Endothelial cell (in vitro differentiated cells): ENCODE results near the gene MVB12B. TPM values are rescaled to one million over a fixed set of nuclear protein-coding genes. Genes with fewer than 3 reads are reported as not detected.

Source experiments
- DNase-seq: peaks from one replicate; pipeline ENCODE4 v3.0.0; 2021; ENCODE audit warnings: low spot score
- H3K27ac Mint-ChIP-seq: one replicate; pipeline ENCODE4 v1.8.0; 2021; ENCODE audit warnings: mixed read lengths, inconsistent platforms; ENCODE audit not compliant: unreplicated experiment
- H3K27me3 Mint-ChIP-seq: one replicate; pipeline ENCODE4 v1.8.0; 2021; ENCODE audit warnings: mild to moderate bottlenecking, moderate library complexity, mixed read lengths, inconsistent platforms; ENCODE audit not compliant: unreplicated experiment
- H3K36me3 Mint-ChIP-seq: one replicate; pipeline ENCODE4 v1.8.0; 2021; ENCODE audit warnings: mild to moderate bottlenecking, low read depth, mixed read lengths, inconsistent platforms; ENCODE audit not compliant: unreplicated experiment
- H3K4me1 Mint-ChIP-seq: one replicate; pipeline ENCODE4 v1.8.0; 2021; ENCODE audit warnings: mild to moderate bottlenecking, mixed read lengths, inconsistent platforms; ENCODE audit not compliant: unreplicated experiment
- H3K4me3 Mint-ChIP-seq: one replicate; pipeline ENCODE4 v1.8.0; 2021; ENCODE audit warnings: mild to moderate bottlenecking, mixed read lengths, inconsistent platforms; ENCODE audit not compliant: unreplicated experiment
- H3K9me3 Mint-ChIP-seq: one replicate; pipeline ENCODE4 v1.8.0; 2021; ENCODE audit warnings: mixed read lengths, inconsistent platforms; ENCODE audit not compliant: unreplicated experiment
- CTCF ChIP-seq: fragments of 200-600 bp; sonication (generic); IDR thresholded peaks from one replicate; pipeline ENCODE4 v1.5.0; 2021; ENCODE audit warnings: antibody characterized with exemption; ENCODE audit not compliant: unreplicated experiment
- total RNA-seq: library from RNA; stranded (reverse); fragmentation: NEBNext Ultra II Directional; extraction: Animal tissue kit (Norgen Biotek cat#: 25700); gene quantifications from one replicate; pipeline ENCODE4 v1.2.1, GENCODE V29; 2021; ENCODE audit not compliant: unreplicated experiment

The MVB12B gene
- total RNA-seq, 1 donor from 2014 or later, result 18.8 TPM

GRCh38 chr9:126453156-126453963, 126.7 kb downstream of the MVB12B start:
- Mint-ChIP-seq H3K27me3 (no peaks in the 10 kb centered on the region), H3K9me3 (no peaks in the 10 kb centered on the region), H3K4me3 (no peak overlapping the region), H3K27ac (no peak overlapping the region), H3K4me1 (peaks cover 30% of the 10 kb centered on the region), H3K36me3 (peaks cover 4% of the 10 kb centered on the region)
- no peak for TF ChIP-seq CTCF
- no peak for DNase-seq

DNA sequence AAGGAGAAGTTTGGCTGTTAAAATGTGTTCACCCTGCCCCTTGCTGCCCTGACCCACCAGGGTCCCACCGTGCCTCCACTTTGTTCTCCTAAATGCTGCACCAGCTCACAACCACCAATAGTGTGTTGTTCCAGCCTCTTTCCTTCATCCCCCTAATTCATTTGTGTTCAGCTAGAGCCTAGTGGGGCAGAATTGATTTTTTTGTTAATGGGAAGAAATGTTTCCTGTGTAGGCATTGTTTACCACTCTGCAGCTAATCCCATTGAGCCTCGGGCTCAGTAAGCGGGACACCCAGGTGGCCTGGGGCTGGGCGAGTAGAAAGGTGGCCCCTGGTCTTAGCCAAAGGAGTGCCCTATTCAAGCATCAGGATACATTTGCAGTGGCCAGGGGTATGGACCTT, 127.6 kb downstream of the MVB12B start:
- H3K9me3 Mint-ChIP-seq, result no peaks in the 10 kb centered on the region
- H3K27me3 Mint-ChIP-seq, result no peaks in the 10 kb centered on the region
- peaks cover 3% of the 10 kb centered on the region for H3K36me3 Mint-ChIP-seq
- TF ChIP-seq CTCF, result no peak
- H3K4me3 Mint-ChIP-seq, result no peak overlapping the region
- no peak overlapping the region for H3K27ac Mint-ChIP-seq
- H3K4me1 Mint-ChIP-seq, result peaks cover 30% of the 10 kb centered on the region
- no peak for DNase-seq

GRCh38 chr9:126454795-126455194, 128.2 kb downstream of the MVB12B start:
- no peak for DNase-seq
- Mint-ChIP-seq H3K4me1 (peaks cover 30% of the 10 kb centered on the region), H3K36me3 (peaks cover 3% of the 10 kb centered on the region), H3K27ac (no peak overlapping the region), H3K4me3 (no peak overlapping the region), H3K9me3 (no peaks in the 10 kb centered on the region), H3K27me3 (no peaks in the 10 kb centered on the region)
- no peak for TF ChIP-seq CTCF

DNA sequence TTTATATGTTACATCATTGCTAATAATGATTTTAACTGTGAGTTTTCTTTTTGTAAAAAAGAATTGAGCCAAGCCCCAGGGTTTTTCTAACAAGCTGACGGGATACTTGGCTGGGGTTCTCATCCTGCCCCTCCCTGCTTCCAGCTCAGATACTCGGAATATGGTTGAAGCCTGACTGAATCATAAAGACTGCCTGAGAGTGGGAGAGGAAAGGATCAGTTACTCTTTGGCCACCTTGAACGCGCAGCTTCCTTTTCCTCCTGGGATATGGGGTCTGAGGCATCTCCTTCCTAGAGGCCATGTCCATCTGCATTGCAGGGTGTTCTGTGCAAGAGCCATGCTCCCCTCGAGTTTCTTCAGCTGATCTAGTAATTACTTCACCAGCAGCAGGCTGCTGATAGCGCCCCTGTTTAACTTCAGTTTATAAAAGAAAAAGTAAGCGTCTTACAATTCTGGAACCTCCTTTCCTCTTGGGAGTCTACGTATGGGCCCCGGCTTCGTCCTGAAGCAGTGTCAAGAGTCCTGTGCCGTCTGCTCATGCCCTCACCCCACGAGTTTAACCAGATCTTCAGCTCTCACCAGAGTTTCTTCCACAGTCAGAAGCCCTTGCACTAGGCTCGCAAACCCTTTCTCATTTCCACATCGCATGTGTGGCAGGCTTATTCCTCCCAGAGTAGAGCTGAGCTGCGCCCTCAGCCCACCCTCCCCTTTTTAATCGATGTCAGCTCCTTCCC, 130.0 kb downstream of the MVB12B start:
- Mint-ChIP-seq H3K4me1 (peaks cover 24% of the 10 kb centered on the region), H3K9me3 (no peaks in the 10 kb centered on the region), H3K36me3 (peaks cover 3% of the 10 kb centered on the region), H3K4me3 (no peak overlapping the region), H3K27me3 (no peaks in the 10 kb centered on the region), H3K27ac (no peak overlapping the region)
- DNase-seq, result no peak
- TF ChIP-seq CTCF, result no peak

DNA sequence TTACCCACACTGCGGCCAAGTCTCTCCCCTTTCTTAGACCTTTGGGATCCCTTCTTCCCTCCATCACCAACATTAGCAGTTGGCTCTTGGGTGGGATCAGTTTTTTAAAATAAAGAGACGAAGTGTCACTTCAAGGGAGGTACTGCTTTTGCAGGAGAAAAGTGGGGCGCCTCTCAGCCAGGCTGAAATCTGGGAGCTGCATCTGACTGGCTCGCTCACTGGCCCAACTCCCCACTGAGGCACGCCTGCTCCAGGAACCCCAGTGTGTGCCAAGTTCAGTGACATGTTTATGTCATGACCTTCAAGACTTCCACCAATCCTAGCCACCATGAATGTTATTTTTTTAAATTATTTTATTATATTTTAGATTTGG, 130.5 kb downstream of the MVB12B start:
- no peaks in the 10 kb centered on the region for H3K27me3 Mint-ChIP-seq
- no peak for DNase-seq
- no peak for TF ChIP-seq CTCF
- H3K36me3 Mint-ChIP-seq, result peaks cover 3% of the 10 kb centered on the region
- no peak overlapping the region for H3K4me3 Mint-ChIP-seq
- H3K9me3 Mint-ChIP-seq, result no peaks in the 10 kb centered on the region
- no peak overlapping the region for H3K27ac Mint-ChIP-seq
- peaks cover 19% of the 10 kb centered on the region for H3K4me1 Mint-ChIP-seq
